ENCODE data around the gene FARSB. TPM values are rescaled to one million over a fixed set of nuclear protein-coding genes. Genes with fewer than 3 reads are reported as not detected.

Gene FARSB
- total RNA-seq, 1 donor from 2014 or later: 20.0 TPM

GRCh38 chr2:222526480-222527277 is 129.2 kb downstream of the FARSB start:
- DNase-seq (ENCODE audit: low read depth): no peak
- Histone ChIP-seq H3K36me3 (ENCODE audit: control insufficient read depth, insufficient read depth, low read length) (no peaks in the 10 kb centered on the region), H3K27me3 (ENCODE audit: control insufficient read depth, insufficient read depth, low read length) (no peaks in the 10 kb centered on the region), H3K4me3 (ENCODE audit: low read depth, low read length) (no peak overlapping the region)
- no peak for TF ChIP-seq CTCF (IDR thresholded peaks at IDR 0.05; ENCODE audit: insufficient read depth, low read length, poor library complexity, severe bottlenecking)

- no peaks in the 10 kb centered on the region for H3K27me3 ChIP-seq (ENCODE audit: control insufficient read depth, insufficient read depth, low read length)
- DNase-seq (ENCODE audit: low read depth): no peak
- no peak for TF ChIP-seq CTCF (IDR thresholded peaks at IDR 0.05; ENCODE audit: insufficient read depth, low read length, poor library complexity, severe bottlenecking)
- no peaks in the 10 kb centered on the region for H3K36me3 ChIP-seq (ENCODE audit: control insufficient read depth, insufficient read depth, low read length)
- H3K4me3 ChIP-seq (ENCODE audit: low read depth, low read length): no peak overlapping the region
Observed at GRCh38 chr2:222525811-222526210, 130.1 kb downstream of the FARSB start.

- Histone ChIP-seq H3K36me3 (ENCODE audit: control insufficient read depth, insufficient read depth, low read length) (no peaks in the 10 kb centered on the region), H3K27me3 (ENCODE audit: control insufficient read depth, insufficient read depth, low read length) (no peaks in the 10 kb centered on the region), H3K4me3 (ENCODE audit: low read depth, low read length) (no peak overlapping the region)
- TF ChIP-seq CTCF (IDR thresholded peaks at IDR 0.05; ENCODE audit: insufficient read depth, low read length, poor library complexity, severe bottlenecking): no peak
- no peak for DNase-seq (ENCODE audit: low read depth)
Observed at GRCh38 chr2:222523783-222524544, 131.9 kb downstream of the FARSB start.

- no peak for DNase-seq (ENCODE audit: low read depth)
- no peak for TF ChIP-seq CTCF (IDR thresholded peaks at IDR 0.05; ENCODE audit: insufficient read depth, low read length, poor library complexity, severe bottlenecking)
- H3K27me3 ChIP-seq (ENCODE audit: control insufficient read depth, insufficient read depth, low read length): no peaks in the 10 kb centered on the region
Observed at GRCh38 chr2:222522082-222522481, 133.8 kb downstream of the FARSB start.

GRCh38 chr2:222521099-222521498 is 134.8 kb downstream of the FARSB start:
- DNase-seq (ENCODE audit: low read depth): no peak
- TF ChIP-seq CTCF (IDR thresholded peaks at IDR 0.05; ENCODE audit: insufficient read depth, low read length, poor library complexity, severe bottlenecking): no peak
- Histone ChIP-seq H3K4me3 (ENCODE audit: low read depth, low read length) (no peak overlapping the region), H3K27me3 (ENCODE audit: control insufficient read depth, insufficient read depth, low read length) (no peaks in the 10 kb centered on the region), H3K36me3 (ENCODE audit: control insufficient read depth, insufficient read depth, low read length) (no peaks in the 10 kb centered on the region)

More at GRCh38 chr2:222522082-222522481, 133.8 kb downstream of the FARSB start:
- Histone ChIP-seq H3K4me3 (ENCODE audit: low read depth, low read length) (no peak overlapping the region), H3K36me3 (ENCODE audit: control insufficient read depth, insufficient read depth, low read length) (no peaks in the 10 kb centered on the region)

Other genes with a start within 250 kb of the FARSB start
- 27.0 and 29.1 TPM in 2 replicates for gene SGPP2, start 231.5 kb downstream of the FARSB start, total RNA-seq
- gene MOGAT1, start 15.6 kb upstream of the FARSB start, total RNA-seq: not detected in 2 replicates
- gene ACSL3, start 204.9 kb upstream of the FARSB start, total RNA-seq: 94.1 and 98.6 TPM in 2 replicates

Data from kidney epithelial cell (primary cell).